HUES64 (cell line): Measurements from ENCODE around the gene UVSSA.

Source experiments
- H3K27ac ChIP-seq: 2 replicates; pipeline ENCODE4 v1.7.0; 2013; ENCODE audit warnings: low read depth, low read length, inconsistent platforms
- H3K27me3 ChIP-seq: 2 replicates; pipeline ENCODE4 v1.6.1; 2013; ENCODE audit warnings: mild to moderate bottlenecking, low read length; ENCODE audit not compliant: insufficient read depth
- H3K36me3 ChIP-seq: 2 replicates; pipeline ENCODE4 v1.6.1; 2013; ENCODE audit warnings: mild to moderate bottlenecking, low read length; ENCODE audit not compliant: insufficient read depth
- H3K4me1 ChIP-seq: 2 replicates; pipeline ENCODE4 v1.6.1; 2013; ENCODE audit warnings: mild to moderate bottlenecking, low read length, moderate library complexity; ENCODE audit not compliant: insufficient read depth
- H3K4me3 ChIP-seq: 2 replicates; pipeline ENCODE4 v1.5.1; 2013; ENCODE audit warnings: mild to moderate bottlenecking, low read length, moderate library complexity
- H3K9ac ChIP-seq: 2 replicates; pipeline ENCODE4 v1.6.1; 2013; ENCODE audit warnings: mild to moderate bottlenecking, low read depth, low read length
- H3K9me3 ChIP-seq: 2 replicates; pipeline ENCODE4 v1.6.1; 2013; ENCODE audit warnings: low read depth, low read length; ENCODE audit not compliant: insufficient read depth
- WGBS: fragments of 150-250, 120-280 bp; methylation state at CpG from one replicate; pipeline ENCODE4 v1.1.7; 2013; ENCODE audit warnings: missing lambda C conversion rate; 5-methylcytosine and 5-hydroxymethylcytosine counted together

Gene UVSSA

DNA sequence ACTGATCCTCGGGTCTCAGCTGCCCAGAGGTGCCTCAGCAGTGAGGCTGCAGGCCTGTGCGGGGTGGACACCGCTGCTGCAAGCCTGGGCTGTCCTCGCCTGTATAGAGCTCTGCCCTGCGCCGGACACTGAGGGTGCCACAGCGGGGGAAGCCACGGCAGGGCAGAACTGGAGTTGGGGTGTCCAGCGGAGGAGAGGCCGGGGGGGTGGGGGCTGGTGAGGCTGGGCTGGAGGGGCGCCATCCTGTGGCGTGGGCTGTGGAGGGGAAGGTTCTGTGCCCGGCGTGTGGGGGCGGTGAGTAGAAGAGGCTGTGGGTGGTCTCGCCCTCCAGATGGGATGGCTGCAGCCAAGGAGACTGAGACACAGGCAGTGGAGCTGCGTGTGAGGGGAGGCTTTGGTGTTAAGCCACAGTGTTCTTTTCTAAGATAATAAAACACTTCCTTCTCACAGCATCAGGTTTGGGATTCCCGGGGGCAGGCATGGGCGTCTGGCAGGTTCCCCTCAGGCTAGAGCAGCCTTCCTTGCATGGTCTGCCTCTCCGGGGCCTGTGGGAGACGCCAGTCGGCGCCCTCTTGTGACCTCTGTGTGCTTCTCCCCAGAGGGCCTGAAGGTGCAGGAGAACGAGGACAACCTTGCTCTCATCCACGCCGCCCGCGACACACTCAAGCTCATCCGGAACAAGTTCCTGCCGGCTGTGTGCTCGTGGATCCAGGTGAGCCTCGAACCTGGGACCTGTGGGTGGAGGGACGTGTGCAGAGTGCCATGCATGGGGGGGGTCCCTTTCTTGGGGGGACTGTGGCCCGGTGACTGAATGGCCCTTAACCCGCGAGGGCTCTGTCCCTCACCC, 7.4 kb downstream of the UVSSA start:
- WGBS: 93% methylated on average over 35 of the region's 36 CpGs
- no peak overlapping the region for H3K9ac ChIP-seq
- no peaks in the 10 kb centered on the region for H3K4me1 ChIP-seq

GRCh38 chr4:1354983-1355275, 7.9 kb downstream of the UVSSA start:
- H3K4me1 ChIP-seq: no peaks in the 10 kb centered on the region
- no peak overlapping the region for H3K27ac ChIP-seq
- H3K4me3 ChIP-seq: no peak overlapping the region
- no peak overlapping the region for H3K9ac ChIP-seq
- no peaks in the 10 kb centered on the region for H3K27me3 ChIP-seq
- H3K9me3 ChIP-seq: no peaks in the 10 kb centered on the region
- WGBS: 95% methylated on average over 18 of the region's 18 CpGs
- peaks cover 31% of the 10 kb centered on the region for H3K36me3 ChIP-seq

More for the DNA sequence above, 7.4 kb downstream of the UVSSA start:
- H3K36me3 ChIP-seq: peaks cover 35% of the 10 kb centered on the region
- H3K27me3 ChIP-seq: no peaks in the 10 kb centered on the region
- no peak overlapping the region for H3K27ac ChIP-seq
- no peaks in the 10 kb centered on the region for H3K9me3 ChIP-seq
- H3K4me3 ChIP-seq: no peak overlapping the region

GRCh38 chr4:1355378-1355777, 8.4 kb downstream of the UVSSA start:
- no peak overlapping the region for H3K4me3 ChIP-seq
- H3K27ac ChIP-seq: no peak overlapping the region
- 93% methylated on average over 14 of the region's 14 CpGs for WGBS
- H3K9ac ChIP-seq: no peak overlapping the region
- no peaks in the 10 kb centered on the region for H3K27me3 ChIP-seq
- H3K4me1 ChIP-seq: no peaks in the 10 kb centered on the region
- H3K9me3 ChIP-seq: no peaks in the 10 kb centered on the region
- peaks cover 27% of the 10 kb centered on the region for H3K36me3 ChIP-seq

- Histone ChIP-seq H3K4me3 (no peak overlapping the region), H3K9me3 (no peaks in the 10 kb centered on the region), H3K27me3 (no peaks in the 10 kb centered on the region), H3K9ac (no peak overlapping the region), H3K36me3 (peaks cover 26% of the 10 kb centered on the region), H3K27ac (no peak overlapping the region), H3K4me1 (no peaks in the 10 kb centered on the region)
- WGBS: 73% methylated on average over 28 of the region's 28 CpGs
Measured at GRCh38 chr4:1356181-1356998, 9.4 kb downstream of the UVSSA start.

GRCh38 chr4:1357356-1358248, 10.6 kb downstream of the UVSSA start:
- Histone ChIP-seq H3K36me3 (peaks cover 21% of the 10 kb centered on the region), H3K4me1 (no peaks in the 10 kb centered on the region), H3K27me3 (no peaks in the 10 kb centered on the region), H3K9ac (no peak overlapping the region), H3K9me3 (no peaks in the 10 kb centered on the region), H3K4me3 (no peak overlapping the region), H3K27ac (no peak overlapping the region)
- 92% methylated on average over 27 of the region's 27 CpGs for WGBS

DNA sequence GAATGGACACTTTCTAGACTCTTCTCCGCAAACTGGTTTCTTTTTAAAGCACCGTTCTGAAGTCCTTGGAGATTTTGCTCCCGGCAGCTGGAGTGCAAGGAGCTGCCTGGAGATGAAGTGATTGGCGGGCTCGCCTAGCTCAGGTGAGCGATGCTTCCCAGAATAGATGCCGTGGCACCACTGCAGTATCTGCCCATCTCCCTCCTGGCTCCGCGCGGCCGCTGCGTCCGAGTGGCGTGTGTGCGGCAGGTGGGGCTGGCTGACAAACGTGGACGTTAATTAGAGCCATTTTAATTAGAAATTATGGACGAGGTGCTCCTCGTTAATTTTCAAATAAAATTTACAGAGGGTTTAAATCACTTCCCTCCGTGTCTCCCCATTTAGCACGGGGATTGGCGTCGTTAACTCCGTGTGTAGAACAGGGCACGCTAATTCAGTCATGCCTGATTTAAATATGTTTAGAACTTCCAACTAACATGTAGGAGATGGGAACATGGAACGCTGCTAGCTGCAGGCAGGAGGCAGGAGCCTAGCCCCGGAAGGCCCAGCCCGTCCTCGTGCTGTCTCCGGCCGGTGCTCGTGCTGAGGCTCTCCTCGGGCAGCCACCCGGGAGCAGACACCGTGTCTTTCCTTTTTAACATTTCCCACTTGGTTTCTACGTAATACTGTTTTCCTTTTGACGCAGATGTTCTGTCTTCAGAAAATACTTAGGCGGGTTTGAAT, 11.6 kb downstream of the UVSSA start:
- Histone ChIP-seq H3K27ac (no peak overlapping the region), H3K9me3 (no peaks in the 10 kb centered on the region), H3K9ac (no peak overlapping the region), H3K4me3 (no peak overlapping the region), H3K36me3 (peaks cover 16% of the 10 kb centered on the region; the same call in 1 of the 2 replicates), H3K4me1 (no peaks in the 10 kb centered on the region), H3K27me3 (no peaks in the 10 kb centered on the region)
- WGBS: 96% methylated on average over 38 of the region's 38 CpGs

- Histone ChIP-seq H3K4me1 (no peaks in the 10 kb centered on the region), H3K27ac (no peak overlapping the region), H3K36me3 (peaks cover 16% of the 10 kb centered on the region; the same call in 1 of the 2 replicates), H3K9me3 (no peaks in the 10 kb centered on the region), H3K27me3 (no peaks in the 10 kb centered on the region), H3K9ac (no peak overlapping the region), H3K4me3 (no peak overlapping the region)
- 95% methylated on average over 13 of the region's 14 CpGs for WGBS
Measured at GRCh38 chr4:1359144-1359501, 12.1 kb downstream of the UVSSA start.

- Histone ChIP-seq H3K27ac (no peak overlapping the region), H3K4me3 (no peak overlapping the region), H3K27me3 (no peaks in the 10 kb centered on the region), H3K9me3 (no peaks in the 10 kb centered on the region), H3K36me3 (peaks cover 15% of the 10 kb centered on the region; the same call in 1 of the 2 replicates), H3K9ac (no peak overlapping the region), H3K4me1 (no peaks in the 10 kb centered on the region)
- WGBS: 95% methylated on average over 16 of the region's 16 CpGs
Measured at GRCh38 chr4:1359976-1360375, 13.0 kb downstream of the UVSSA start.

DNA sequence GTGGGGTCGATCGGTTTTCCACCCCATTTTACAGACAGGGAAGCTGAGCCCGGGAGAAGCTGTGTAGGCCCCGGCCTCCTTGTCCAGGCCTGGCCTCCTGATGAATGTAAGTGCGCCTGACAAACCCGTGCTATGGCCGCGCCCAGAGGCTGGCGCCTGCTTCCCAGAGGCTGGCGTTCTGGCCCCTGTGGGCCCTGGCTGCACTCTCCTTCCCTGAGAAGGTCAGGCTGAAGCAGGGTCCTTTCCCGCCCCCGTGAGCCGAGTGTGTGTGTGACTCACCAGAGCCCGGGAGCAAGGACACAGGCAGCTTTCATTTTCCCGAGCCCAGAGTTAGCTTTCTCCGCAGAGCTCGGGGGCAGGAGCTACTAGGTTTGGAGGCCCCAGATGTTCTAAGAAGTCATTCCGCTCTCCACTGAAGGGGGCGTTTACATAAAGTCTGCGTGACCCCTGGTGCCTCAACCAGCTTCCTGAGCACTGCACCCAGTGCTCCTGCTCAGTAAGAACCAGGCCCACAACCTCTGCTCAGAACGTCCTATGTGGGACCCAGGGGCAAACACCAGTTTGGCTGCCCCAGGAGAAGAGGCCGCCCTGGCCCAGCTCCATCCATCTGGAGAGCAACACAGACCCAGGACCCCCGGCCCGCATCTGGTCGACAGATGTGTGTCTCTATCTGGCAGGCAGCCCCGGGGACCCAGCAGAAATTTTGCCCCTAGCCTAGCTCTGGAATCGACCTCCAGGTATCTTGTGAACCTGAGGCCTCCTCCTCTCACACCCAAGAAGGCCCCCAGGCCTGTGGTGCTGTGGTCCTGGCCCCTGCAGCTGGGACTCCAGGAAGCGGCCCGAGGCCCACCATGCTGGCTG, 13.6 kb downstream of the UVSSA start:
- no peaks in the 10 kb centered on the region for H3K9me3 ChIP-seq
- H3K27me3 ChIP-seq: no peaks in the 10 kb centered on the region
- no peak overlapping the region for H3K27ac ChIP-seq
- WGBS: 91% methylated on average over 29 of the region's 29 CpGs
- H3K9ac ChIP-seq: no peak overlapping the region
- no peak overlapping the region for H3K4me3 ChIP-seq
- H3K4me1 ChIP-seq: no peaks in the 10 kb centered on the region
- peaks cover 10% of the 10 kb centered on the region; the same call in 1 of the 2 replicates for H3K36me3 ChIP-seq

GRCh38 chr4:1361431-1361830, 14.4 kb downstream of the UVSSA start:
- Histone ChIP-seq H3K9me3 (no peaks in the 10 kb centered on the region), H3K4me3 (no peak overlapping the region), H3K36me3 (peaks cover 10% of the 10 kb centered on the region; the same call in 1 of the 2 replicates), H3K27me3 (no peaks in the 10 kb centered on the region), H3K9ac (no peak overlapping the region), H3K27ac (no peak overlapping the region), H3K4me1 (no peaks in the 10 kb centered on the region)
- WGBS: 87% methylated on average over 18 of the region's 18 CpGs
